Activated naive CD4-positive, alpha-beta T cell treated with anti-CD3 and anti-CD28 coated beads, Interleukin-2, amount 10 ng/mL, durations not matched to agents 5 hours and 36 hours (primary cell): Measurements from ENCODE around the gene IFITM1. TPM values are rescaled to one million over a fixed set of nuclear protein-coding genes. Genes with fewer than 3 reads are reported as not detected.

ENCODE experiments used
- total RNA-seq, 2 experiments: library from RNA; stranded (reverse); gene quantifications; one replicate each; pipeline ENCODE4 v1.2.3, GENCODE V29; 2021

IFITM1 gene
- 1,000 to 10,000 TPM in 1 of 2 experiments, 100 to 1,000 TPM in 1; 981 to 1,005 TPM for total RNA-seq

DNA sequence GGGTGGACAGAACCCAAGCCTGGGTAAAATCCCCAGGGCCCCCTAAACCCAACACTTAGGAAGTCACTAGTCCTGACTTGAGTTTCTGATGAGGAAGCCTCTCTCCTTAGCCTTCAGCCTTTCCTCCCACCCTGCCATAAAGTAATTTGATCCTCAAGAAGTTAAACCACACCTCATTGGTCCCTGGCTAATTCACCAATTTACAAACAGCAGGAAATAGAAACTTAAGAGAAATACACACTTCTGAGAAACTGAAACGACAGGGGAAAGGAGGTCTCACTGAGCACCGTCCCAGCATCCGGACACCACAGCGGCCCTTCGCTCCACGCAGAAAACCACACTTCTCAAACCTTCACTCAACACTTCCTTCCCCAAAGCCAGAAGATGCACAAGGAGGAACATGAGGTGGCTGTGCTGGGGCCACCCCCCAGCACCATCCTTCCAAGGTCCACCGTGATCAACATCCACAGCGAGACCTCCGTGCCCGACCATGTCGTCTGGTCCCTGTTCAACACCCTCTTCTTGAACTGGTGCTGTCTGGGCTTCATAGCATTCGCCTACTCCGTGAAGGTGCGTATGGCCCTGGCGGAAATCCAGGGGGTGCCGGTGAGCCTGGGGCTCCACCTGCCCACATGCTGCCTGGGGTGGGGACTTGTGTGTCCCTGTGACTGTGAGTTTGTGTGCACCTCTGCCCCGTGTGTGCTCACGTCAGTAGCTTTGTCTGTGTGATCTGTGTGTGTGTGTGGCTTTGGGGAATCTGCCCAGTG is at the start of gene IFITM1:
Gene IFITM1, plus strand, starts transcription at position 254 of the 767 bp plus-strand sequence. Its CDS starts 131 bp downstream, at position 385.

DNA sequence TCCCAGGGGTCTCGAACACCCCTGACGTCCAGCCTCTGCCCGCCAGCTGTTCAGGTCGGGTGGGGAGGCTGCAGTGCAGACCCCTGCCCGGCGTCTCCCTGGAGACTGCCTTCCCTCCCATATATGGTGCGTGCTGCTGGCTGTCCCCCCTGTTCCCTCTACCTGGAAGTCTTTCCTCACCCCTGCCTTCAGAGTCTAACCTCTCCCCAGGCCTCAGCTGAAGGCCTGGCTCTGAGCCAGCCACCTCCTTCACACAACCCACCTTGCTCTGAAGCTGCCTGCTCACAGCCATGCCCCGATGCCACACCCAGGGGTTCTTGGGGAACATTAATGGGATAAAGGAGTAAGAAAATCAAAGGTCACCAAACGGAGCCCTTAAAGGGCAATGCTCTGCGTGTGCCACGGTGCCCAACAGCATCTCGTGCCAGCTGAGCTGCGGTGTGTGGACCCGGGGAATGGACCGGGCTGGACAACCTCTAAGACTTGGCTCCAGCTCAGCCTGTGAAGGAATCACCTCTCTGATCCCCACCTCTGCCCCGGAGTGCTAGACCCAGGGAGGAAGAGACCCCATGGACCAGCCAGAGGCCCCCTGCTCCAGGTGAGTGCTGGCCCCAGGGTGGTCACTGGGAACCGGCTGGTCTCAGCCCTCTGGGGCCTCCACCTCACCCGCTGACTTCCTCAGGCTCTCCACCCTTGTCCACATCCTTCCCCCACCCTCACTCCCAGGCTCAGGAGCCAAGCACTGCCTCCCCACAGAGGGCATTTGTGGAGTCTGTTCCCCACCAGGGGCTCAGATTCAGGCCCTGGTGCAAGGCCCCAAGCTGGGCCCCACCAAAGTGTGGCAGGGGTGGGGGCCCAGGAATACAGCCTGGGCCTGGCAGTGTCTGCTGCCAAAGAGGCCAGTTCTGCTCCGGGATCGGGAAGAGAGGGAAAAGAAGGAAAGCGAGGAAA is 35.6 kb upstream of the IFITM1 start, which contains the start of gene NLRP6:
Gene NLRP6, plus strand, starts transcription at position 407 of the 951 bp plus-strand sequence. Its CDS starts 163 bp downstream, at position 570.

DNA sequence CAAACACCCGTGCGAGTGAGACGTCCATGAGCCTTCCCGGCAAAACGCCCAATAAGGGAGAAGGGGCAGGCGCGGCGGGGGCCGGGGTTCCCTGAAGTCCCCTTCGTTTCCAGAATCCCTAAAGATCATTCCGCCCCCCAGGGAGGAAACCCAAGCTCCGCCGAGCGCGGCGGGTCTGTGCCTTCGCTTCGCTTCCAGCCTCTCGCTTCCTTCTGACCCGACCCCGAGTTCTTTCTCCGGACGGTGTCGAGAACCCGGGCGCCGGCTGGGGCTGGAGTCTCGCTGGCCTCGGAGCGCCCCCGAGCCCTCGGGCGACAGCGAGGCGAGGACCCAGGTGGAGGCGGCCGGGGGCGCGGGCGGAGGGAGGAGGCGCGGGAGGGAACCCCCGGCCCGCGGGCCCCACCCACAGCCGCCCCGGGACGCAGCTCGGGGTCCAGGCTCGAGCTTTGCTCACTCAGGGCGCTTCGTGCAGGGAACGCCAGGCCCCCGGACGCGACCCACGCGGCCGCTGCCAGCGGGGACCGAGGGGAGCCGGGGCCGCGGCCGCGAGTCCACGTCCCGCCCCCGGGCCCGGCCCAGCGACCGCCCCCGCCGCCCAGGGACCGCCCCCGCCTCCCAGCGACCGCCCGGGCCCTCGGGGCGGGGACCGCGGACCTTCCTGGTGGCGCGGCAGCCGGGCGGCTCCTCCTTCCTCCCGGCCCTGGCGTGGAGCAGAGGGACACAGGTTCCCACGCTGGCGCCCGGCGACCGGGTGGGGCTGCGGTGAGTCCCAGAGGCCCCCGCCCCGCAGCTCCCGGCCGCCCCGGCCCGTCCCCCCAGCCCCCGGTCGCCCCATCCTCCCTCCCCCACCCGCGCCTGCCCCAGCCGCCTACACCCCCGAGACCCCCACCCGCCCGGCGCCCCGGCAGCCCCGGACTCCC is 25.1 kb upstream of the IFITM1 start, which contains the start of gene PGGHG:
Gene PGGHG, plus strand, starts transcription at position 649 of the 920 bp plus-strand sequence. CDS start 691 bp downstream, outside the sequence.

GRCh38 chr11:299081-299891 is 14.6 kb upstream of the IFITM1 start, which contains the start of gene IFITM5:
TSS of gene IFITM5 (minus strand) at chr11:299526. CDS start at chr11:299490, 36 bp downstream.

GRCh38 chr11:307766-308708 is 5.8 kb upstream of the IFITM1 start, which contains the start of gene IFITM2:
TSS of gene IFITM2 (plus strand) at chr11:307816. CDS start at chr11:308193, 377 bp downstream.

Other genes with a start within 250 kb of the IFITM1 start
- not detected for gene SCGB1C1, start 121.0 kb upstream of the IFITM1 start, total RNA-seq
- 10 to 100 TPM; 42.3 to 43.5 TPM for gene BET1L, start 106.6 kb upstream of the IFITM1 start, total RNA-seq
- gene RIC8A, start 106.3 kb upstream of the IFITM1 start, total RNA-seq, result 10 to 100 TPM; 91.2 to 91.3 TPM
- 10 to 100 TPM; 13.7 to 14.6 TPM for gene SIRT3, start 77.7 kb upstream of the IFITM1 start, total RNA-seq
- gene PSMD13, start 77.1 kb upstream of the IFITM1 start, total RNA-seq, result 100 to 1,000 TPM; 128 to 131 TPM
- gene NLRP6, start 35.6 kb upstream of the IFITM1 start, total RNA-seq, result 10 to 100 TPM; 21.3 to 21.4 TPM
- 100 to 1,000 TPM; 343 to 358 TPM for gene PGGHG, start 24.9 kb upstream of the IFITM1 start, total RNA-seq
- not detected for gene IFITM5, start 14.5 kb upstream of the IFITM1 start, total RNA-seq
- gene IFITM2, start 6.2 kb upstream of the IFITM1 start, total RNA-seq, result 1,000 to 10,000 TPM; 1,405 to 1,458 TPM
- 10 to 100 TPM; 54.2 to 62.1 TPM for gene IFITM3, start 6.8 kb downstream of the IFITM1 start, total RNA-seq
- 1 to 10 TPM; 2.2 to 2.5 TPM for gene B4GALNT4, start 55.5 kb downstream of the IFITM1 start, total RNA-seq
- gene PKP3, start 80.2 kb downstream of the IFITM1 start, total RNA-seq, result not detected
- gene SIGIRR, start 101.0 kb downstream of the IFITM1 start, total RNA-seq, result 100 to 1,000 TPM; 257 to 267 TPM
- gene ANO9, start 128.0 kb downstream of the IFITM1 start, total RNA-seq, result 100 to 1,000 TPM in 1 of 2 experiments, 10 to 100 TPM in 1; 93.3 to 107 TPM
- gene PTDSS2, start 136.2 kb downstream of the IFITM1 start, total RNA-seq, result 10 to 100 TPM; 23.5 to 23.6 TPM
- gene RNH1, start 193.2 kb downstream of the IFITM1 start, total RNA-seq, result 10 to 100 TPM; 83.0 to 84.3 TPM
- gene HRAS, start 221.5 kb downstream of the IFITM1 start, total RNA-seq, result 10 to 100 TPM; 41.8 to 43.6 TPM
- 1 to 10 TPM; 2.7 to 2.8 TPM for gene LRRC56, start 223.5 kb downstream of the IFITM1 start, total RNA-seq
- gene LMNTD2, start 246.7 kb downstream of the IFITM1 start, total RNA-seq, result 1 to 10 TPM; 4.5 to 5.8 TPM
- gene RASSF7, start 246.9 kb downstream of the IFITM1 start, total RNA-seq, result 10 to 100 TPM; 32.9 to 36.1 TPM